Activated CD4-positive, alpha-beta T cell treated with anti-CD3 and anti-CD28 coated beads, Interleukin-2, amount 50 U/mL, for 24 hours (primary cell): ENCODE results near the gene TTLL5.

Source experiments
- DNase-seq, 2 donors: peaks; one replicate each; pipeline ENCODE4 v3.0.0-alpha.2; 2020; ENCODE audit warnings: low read depth in 1 of 2, low spot score in 1 of 2

Gene TTLL5

GRCh38 chr14:75941030-75941429 lies 280.0 kb downstream of the TTLL5 start:
- no peak for DNase-seq

GRCh38 chr14:75944607-75945241 lies 283.7 kb downstream of the TTLL5 start:
- no peak for DNase-seq

- no peak for DNase-seq
Measured at GRCh38 chr14:75946785-75947184, 285.7 kb downstream of the TTLL5 start.

DNA sequence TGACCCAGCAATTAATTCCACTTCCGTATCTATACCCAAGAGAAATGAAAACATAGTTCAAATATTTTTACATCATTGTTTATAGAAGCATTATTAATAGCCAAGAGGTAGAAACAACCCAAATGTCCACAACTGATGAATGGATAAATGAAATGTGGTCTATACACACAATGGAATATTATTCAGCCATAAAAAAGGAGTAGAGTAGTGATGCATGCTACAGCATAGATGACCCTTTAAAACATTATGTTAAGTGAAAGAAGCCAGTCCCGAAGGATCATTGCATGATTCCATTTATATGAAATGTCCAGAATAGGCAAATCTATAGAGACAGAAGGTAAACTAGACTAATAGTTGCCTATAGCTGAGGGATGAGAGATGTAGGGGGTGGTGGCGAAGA lies 291.4 kb downstream of the TTLL5 start:
- no peak for DNase-seq

GRCh38 chr14:75959031-75959430 lies 298.0 kb downstream of the TTLL5 start:
- no peak for DNase-seq

GRCh38 chr14:75960231-75960630 lies 299.2 kb downstream of the TTLL5 start:
- no peak for DNase-seq

GRCh38 chr14:75961662-75962061 lies 300.6 kb downstream of the TTLL5 start:
- DNase-seq: no peak

GRCh38 chr14:75967866-75968265 lies 306.8 kb downstream of the TTLL5 start:
- no peak for DNase-seq

GRCh38 chr14:75968456-75968855 lies 307.4 kb downstream of the TTLL5 start:
- DNase-seq: no peak

DNA sequence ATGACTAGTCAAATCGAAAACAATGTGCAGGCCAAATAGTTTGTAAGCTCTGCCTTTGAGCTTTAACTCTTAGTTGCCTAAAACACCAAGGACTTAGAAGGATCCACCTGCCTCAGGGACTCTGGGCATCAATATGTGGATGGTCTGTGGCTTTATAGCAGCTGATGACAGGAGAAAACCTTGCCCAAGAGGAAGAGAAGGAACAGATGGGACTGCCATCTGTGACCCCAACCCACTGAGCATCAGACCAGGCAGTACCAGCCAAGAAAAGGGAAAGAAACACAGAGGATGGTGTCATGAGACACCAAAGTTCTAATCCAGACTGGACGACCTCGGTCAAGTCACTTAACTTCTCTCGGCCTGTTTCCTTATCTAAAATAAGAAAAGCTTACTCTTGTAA lies 308.1 kb downstream of the TTLL5 start:
- no peak for DNase-seq

GRCh38 chr14:75969891-75970290 lies 308.8 kb downstream of the TTLL5 start:
- no peak for DNase-seq

- no peak for DNase-seq
Measured at GRCh38 chr14:75970989-75971388, 309.9 kb downstream of the TTLL5 start.

DNA sequence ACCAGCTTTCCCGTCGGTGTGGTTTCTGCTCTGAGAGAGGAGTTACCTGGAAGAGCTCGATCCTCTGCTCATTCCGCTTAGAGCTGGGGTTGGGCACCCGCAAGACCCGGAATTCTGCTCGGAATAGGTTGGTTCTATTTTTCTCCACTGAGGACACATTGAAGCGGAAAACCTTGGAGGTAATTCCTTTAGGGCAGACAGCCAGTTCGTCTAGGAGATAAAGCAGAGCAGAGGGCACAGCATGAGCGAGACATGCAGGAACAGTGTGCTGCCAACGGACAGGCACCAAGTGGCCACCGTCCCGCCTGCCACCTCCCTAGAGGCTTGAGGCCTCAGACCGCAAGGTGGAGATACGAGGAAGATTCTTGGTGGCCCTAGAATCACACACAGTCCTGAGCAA lies 310.5 kb downstream of the TTLL5 start:
- no peak for DNase-seq

DNA sequence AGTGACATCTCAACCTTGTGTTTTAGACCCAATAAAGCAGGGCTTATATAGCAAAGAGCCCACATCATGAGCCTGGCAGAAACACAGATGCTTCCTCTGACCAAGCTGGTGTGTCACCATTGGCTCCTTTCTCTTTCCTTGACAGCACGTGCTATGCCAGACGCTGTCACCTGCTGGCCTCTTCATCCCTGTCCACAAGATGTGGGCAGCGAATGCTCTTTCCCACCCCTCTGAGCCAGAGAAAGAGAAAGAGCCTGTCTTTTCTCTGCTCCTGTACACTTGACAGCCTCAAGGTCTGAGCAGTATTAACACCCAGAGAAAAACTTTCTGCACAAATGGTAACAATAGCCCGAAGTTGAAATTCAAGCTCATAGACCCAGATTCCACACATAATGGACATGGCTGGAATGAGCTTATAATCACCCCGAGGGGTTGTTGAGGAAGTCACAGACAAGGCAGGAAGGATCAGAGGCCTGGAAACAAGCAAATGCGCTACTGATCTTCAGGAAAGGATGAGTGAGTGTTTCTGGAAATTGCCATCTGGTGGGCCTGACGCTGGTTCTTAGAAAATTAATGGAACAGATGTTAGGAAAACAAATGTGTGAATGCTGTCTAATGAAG lies 311.9 kb downstream of the TTLL5 start:
- no peak for DNase-seq

GRCh38 chr14:75976826-75977581 lies 316.0 kb downstream of the TTLL5 start:
- no peak for DNase-seq

- DNase-seq: no peak
Measured at GRCh38 chr14:75977582-75977943, 316.5 kb downstream of the TTLL5 start.

GRCh38 chr14:75978249-75978731 lies 317.2 kb downstream of the TTLL5 start:
- DNase-seq: no peak

DNA sequence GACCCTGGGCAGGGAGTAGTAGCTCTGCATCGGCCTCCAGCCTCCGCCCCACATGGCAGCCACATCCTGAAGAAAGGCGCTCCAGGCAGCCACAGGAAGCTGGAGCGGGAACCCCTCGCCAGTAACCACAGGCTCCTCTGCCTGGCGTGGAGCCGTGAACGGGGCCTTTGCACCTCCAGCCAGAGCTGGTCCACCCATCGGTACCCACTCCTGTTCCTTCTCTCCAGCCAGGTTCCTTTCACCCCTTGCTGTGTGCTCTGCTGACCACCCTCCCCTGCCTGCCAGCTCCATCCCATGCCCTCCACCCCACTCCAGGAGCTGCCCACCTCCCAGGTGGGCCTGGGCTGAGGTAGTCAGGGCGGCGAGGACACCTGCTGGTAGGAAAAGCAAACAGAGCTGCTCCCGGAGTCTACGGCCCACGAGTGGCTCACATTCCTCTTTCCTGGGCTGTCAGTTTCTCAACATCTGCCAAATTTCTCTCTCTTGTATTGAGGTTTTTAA lies 318.1 kb downstream of the TTLL5 start:
- no peak for DNase-seq

DNA sequence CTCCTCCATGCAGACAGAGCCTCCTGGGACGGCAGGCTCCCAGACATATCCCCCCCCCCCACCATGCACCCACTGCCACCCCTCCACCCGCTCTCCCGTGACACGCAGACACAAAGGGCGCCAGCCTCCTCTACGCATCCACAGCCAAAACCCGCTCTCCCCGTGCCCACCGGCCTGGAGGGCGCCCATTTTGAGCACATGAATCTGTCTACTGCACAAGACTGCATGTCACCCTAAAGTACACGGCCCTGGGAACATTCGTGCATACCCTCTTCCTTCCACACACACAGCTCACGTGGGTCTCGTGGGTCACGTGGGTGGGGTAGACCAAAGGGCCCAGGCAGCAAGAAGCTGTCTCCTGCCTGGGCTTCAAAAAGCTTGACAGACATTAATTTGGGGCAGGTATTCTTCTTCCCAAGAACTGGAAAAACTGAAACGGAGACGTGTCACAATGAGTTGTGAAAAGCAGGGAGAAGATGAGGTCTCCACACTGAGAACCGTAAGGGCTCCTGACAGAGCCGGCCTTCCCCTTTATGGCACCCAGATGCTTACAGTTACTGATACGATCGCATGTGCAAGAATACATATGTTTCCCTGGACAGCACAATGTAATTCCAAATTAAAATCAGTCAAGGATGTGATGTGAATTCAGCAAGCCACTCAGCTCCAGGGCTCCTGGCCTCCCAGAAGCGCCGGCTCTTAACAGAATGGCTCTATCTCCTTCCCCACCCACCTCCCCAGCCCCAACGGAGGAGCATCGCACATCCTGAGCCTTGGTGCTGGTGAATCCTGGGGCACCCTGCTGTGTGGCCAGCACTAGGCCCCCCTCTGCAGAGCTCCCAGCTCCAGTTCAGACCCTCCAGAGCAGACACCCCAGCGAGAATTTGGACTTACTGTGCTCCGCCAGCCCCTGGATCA lies 318.9 kb downstream of the TTLL5 start:
- no peak for DNase-seq

GRCh38 chr14:75980856-75981255 lies 319.8 kb downstream of the TTLL5 start:
- DNase-seq: no peak
